Osteoblast (primary cell): Measurements from ENCODE around the gene LCE1D. TPM values are rescaled to one million over a fixed set of nuclear protein-coding genes. Genes with fewer than 3 reads are reported as not detected.

ENCODE experiments used
- DNase-seq: peaks from one replicate; pipeline ENCODE4 v3.0.0; 2011; ENCODE audit warnings: low spot score, mixed read lengths; ENCODE audit not compliant: insufficient read length; ENCODE audit errors: missing footprints
- H2AFZ ChIP-seq: 2 replicates; pipeline ENCODE4 v1.6.0; 2011; ENCODE audit warnings: mild to moderate bottlenecking, low read length
- H3K27ac ChIP-seq: 2 replicates; pipeline ENCODE4 v1.5.1; 2011; ENCODE audit warnings: mild to moderate bottlenecking, low read depth, low read length, moderate library complexity
- H3K27me3 ChIP-seq: 2 replicates; pipeline ENCODE4 v1.6.0; 2012; ENCODE audit warnings: mild to moderate bottlenecking, control low read depth, inconsistent platforms, low read length, moderate library complexity; ENCODE audit not compliant: insufficient read depth
- H3K36me3 ChIP-seq: 2 replicates; pipeline ENCODE4 v1.5.1; 2011; ENCODE audit warnings: mild to moderate bottlenecking, low read length, control low read depth, moderate library complexity; ENCODE audit not compliant: insufficient read depth
- H3K4me1 ChIP-seq: 2 replicates; pipeline ENCODE4 v1.5.1; 2011; ENCODE audit warnings: mild to moderate bottlenecking, low read length, control low read depth, moderate library complexity; ENCODE audit not compliant: insufficient read depth
- H3K4me2 ChIP-seq: 2 replicates; pipeline ENCODE4 v1.6.0; 2011; ENCODE audit warnings: mild to moderate bottlenecking, low read length; ENCODE audit not compliant: insufficient read depth
- H3K4me3 ChIP-seq: fragments of 200-600 bp; sonication (generic); 3 replicates; pipeline ENCODE4 v1.5.1; 2012; ENCODE audit warnings: mild to moderate bottlenecking, low read length, inconsistent platforms; ENCODE audit not compliant: insufficient read depth
- H3K79me2 ChIP-seq: 2 replicates; pipeline ENCODE4 v1.6.0; 2012; ENCODE audit warnings: mild to moderate bottlenecking, low read length, control low read depth, inconsistent platforms; ENCODE audit not compliant: insufficient read depth
- H3K9me3 ChIP-seq: 2 replicates; pipeline ENCODE4 v1.5.1; 2011; ENCODE audit warnings: low read depth, low read length, control low read depth
- H4K20me1 ChIP-seq: 2 replicates; pipeline ENCODE4 v1.6.0; 2012; ENCODE audit warnings: mild to moderate bottlenecking, low read length, control low read depth; ENCODE audit not compliant: insufficient read depth
- CTCF ChIP-seq: IDR thresholded peaks from 2 replicates; pipeline ENCODE4 v1.5.1; 2011; ENCODE audit warnings: mild to moderate bottlenecking, low read depth, low read length, moderate library complexity; ENCODE audit errors: extremely low read depth
- total RNA-seq: library from RNA; depleted of rRNA; stranded (reverse); fragments of >200 nt; gene quantifications from 2 replicates; pipeline ENCODE4 v1.2.3, GENCODE V29; 2012

Gene LCE1D
- total RNA-seq, 1 donor, result not detected

- Histone ChIP-seq H3K4me1 (no peaks in the 10 kb centered on the region), H2AFZ (no peak within 1 kb of the TSS)
- DNase-seq, result no peak
Measured at GRCh38 chr1:152786077-152786476, 10.4 kb upstream of the LCE1D start, which contains the start of gene LCE1E. TSS of gene LCE1E (plus strand) at chr1:152786257. CDS start at chr1:152787300, 1,043 bp downstream.

DNA sequence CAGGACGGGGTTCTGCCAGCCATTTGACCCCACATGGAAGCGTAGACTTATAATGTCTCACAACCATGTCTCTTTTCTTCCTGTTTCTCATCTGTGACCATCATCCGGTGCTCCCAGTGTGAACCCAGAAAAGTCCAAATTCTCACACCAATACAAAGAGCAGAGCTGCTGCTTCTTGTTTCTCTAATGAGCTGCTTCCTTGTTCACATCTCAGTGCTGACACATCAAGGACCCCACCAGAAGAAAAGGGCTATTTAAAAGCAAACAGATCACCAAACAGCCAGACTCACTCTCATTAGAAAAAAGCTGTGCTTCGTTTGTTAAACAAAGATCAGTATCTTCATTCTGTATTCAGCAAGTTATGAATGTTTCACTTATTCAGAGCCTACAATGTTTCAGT is 835 bp upstream of the LCE1D start:
- Histone ChIP-seq H3K27me3 (no peaks in the 10 kb centered on the region), H2AFZ (no peak overlapping the region), H3K9me3 (no peaks in the 10 kb centered on the region), H3K36me3 (no peaks in the 10 kb centered on the region), H3K4me2 (no peak overlapping the region), H3K4me1 (no peaks in the 10 kb centered on the region), H3K79me2 (no peaks in the 10 kb centered on the region), H3K4me3 (no peak overlapping the region), H4K20me1 (no peaks in the 10 kb centered on the region), H3K27ac (no peak overlapping the region)
- DNase-seq, result no peak
- no peak for TF ChIP-seq CTCF

More at GRCh38 chr1:152786077-152786476, 10.4 kb upstream of the LCE1D start, which contains the start of gene LCE1E:
- no peaks in the 10 kb centered on the region for H3K36me3 ChIP-seq
- no peak within 1 kb of the TSS for H3K4me2 ChIP-seq
- H3K79me2 ChIP-seq, result no peaks in the 10 kb centered on the region
- no peak for TF ChIP-seq CTCF
- H4K20me1 ChIP-seq, result no peaks in the 10 kb centered on the region
- H3K9me3 ChIP-seq, result no peaks in the 10 kb centered on the region
- no peak within 1 kb of the TSS for H3K4me3 ChIP-seq
- no peaks in the 10 kb centered on the region for H3K27me3 ChIP-seq
- no peak within 1 kb of the TSS for H3K27ac ChIP-seq

DNA sequence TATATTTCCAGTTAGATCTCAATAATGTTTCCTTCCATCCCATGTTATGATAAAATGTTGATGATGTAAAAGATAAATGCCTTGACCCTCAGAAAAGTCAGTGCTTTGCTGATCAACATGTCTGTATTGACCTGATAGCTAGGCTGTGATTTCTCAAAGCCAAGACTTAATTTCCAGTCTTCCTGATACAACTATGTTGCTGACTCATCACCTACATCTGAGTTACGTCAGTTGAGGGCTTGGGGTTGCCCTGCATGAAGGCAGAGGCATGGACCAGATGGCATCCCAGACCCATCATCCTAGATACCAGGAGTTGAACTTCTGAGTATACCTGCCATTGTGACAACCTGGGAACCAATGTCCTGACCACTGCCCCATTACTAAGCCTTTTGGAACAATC is 4.8 kb downstream of the LCE1D start:
- no peak for TF ChIP-seq CTCF
- Histone ChIP-seq H3K9me3 (no peaks in the 10 kb centered on the region), H3K4me1 (no peaks in the 10 kb centered on the region), H3K79me2 (no peaks in the 10 kb centered on the region), H3K4me3 (no peak overlapping the region), H3K36me3 (no peaks in the 10 kb centered on the region), H3K4me2 (no peak overlapping the region), H3K27me3 (no peaks in the 10 kb centered on the region), H3K27ac (no peak overlapping the region), H4K20me1 (no peaks in the 10 kb centered on the region), H2AFZ (no peak overlapping the region)
- no peak for DNase-seq

GRCh38 chr1:152806576-152806975 is 10.1 kb downstream of the LCE1D start, which contains the start of gene LCE1C:
TSS of gene LCE1C (minus strand) at chr1:152806651. CDS start at chr1:152805478, 1,173 bp downstream.
- no peak for TF ChIP-seq CTCF
- Histone ChIP-seq H3K27me3 (no peaks in the 10 kb centered on the region), H3K27ac (no peak within 1 kb of the TSS), H3K4me1 (no peaks in the 10 kb centered on the region), H3K4me3 (no peak within 1 kb of the TSS), H2AFZ (no peak within 1 kb of the TSS), H3K79me2 (no peaks in the 10 kb centered on the region), H3K4me2 (no peak within 1 kb of the TSS), H3K9me3 (no peaks in the 10 kb centered on the region), H4K20me1 (no peaks in the 10 kb centered on the region), H3K36me3 (no peaks in the 10 kb centered on the region)
- DNase-seq, result no peak
